ENCODE data around the gene ZCWPW2. TPM values are rescaled to one million over a fixed set of nuclear protein-coding genes. Genes with fewer than 3 reads are reported as not detected.

The ZCWPW2 gene
- total and polyA plus RNA-seq, 4 donors: 0.15 to 0.23 (median 0.16) TPM

- TF ChIP-seq NR2F2 (IDR thresholded peaks at IDR 0.05): no peak
- no peak for TF ChIP-seq RAD21 (IDR thresholded peaks at IDR 0.05)
- TF ChIP-seq FOXA2 (IDR thresholded peaks at IDR 0.05): no peak
- no peak for TF ChIP-seq TAF1 (conservative IDR thresholded peaks at IDR 0.05)
- TF ChIP-seq EGR1 (IDR thresholded peaks at IDR 0.05; ENCODE audit: low read depth in 2 of 2): no peak
- TF ChIP-seq RXRA (IDR thresholded peaks at IDR 0.05): no peak
- no peak for TF ChIP-seq HNF4A (conservative IDR thresholded peaks at IDR 0.05)
- no peak for TF ChIP-seq MAX (IDR thresholded peaks at IDR 0.05)
- no peak for TF ChIP-seq YY1 (IDR thresholded peaks at IDR 0.05)
- TF ChIP-seq GABPA (IDR thresholded peaks at IDR 0.05 in 1 of 2, conservative IDR thresholded peaks at IDR 0.05 in 1 of 2): no peak
- TF ChIP-seq REST (IDR thresholded peaks at IDR 0.05): no peak
- TF ChIP-seq ZBTB33 (IDR thresholded peaks at IDR 0.05): no peak
- no peak for TF ChIP-seq HNF4G (IDR thresholded peaks at IDR 0.05)
- Histone ChIP-seq H3K27ac (ENCODE audit: low read depth in 1 of 2, low read length in 2 of 2) (no peak overlapping the region), H3K9me3 (ENCODE audit: control insufficient read depth in 4 of 4, low read length in 3 of 4) (no peaks in the 10 kb centered on the region), H3K9ac (ENCODE audit: low read depth in 1 of 2, low read length in 2 of 2) (no peak overlapping the region), H3K27me3 (ENCODE audit: control insufficient read depth in 4 of 4, insufficient read depth in 4 of 4, low read length in 3 of 4) (no peaks in the 10 kb centered on the region), H3K4me1 (ENCODE audit: control insufficient read depth in 4 of 4, insufficient read depth in 4 of 4, low read length in 3 of 4) (no peaks in the 10 kb centered on the region), H3K36me3 (ENCODE audit: control insufficient read depth in 4 of 4, insufficient read depth in 3 of 4, low read depth in 1 of 4, low read length in 3 of 4) (no peaks in the 10 kb centered on the region), H3K4me3 (ENCODE audit: low read depth in 1 of 3, low read length in 3 of 3) (no peak overlapping the region)
- no peak for DNase-seq (ENCODE audit: low spot score)
- 87% methylated on average over 2 of the region's 2 CpGs for WGBS
Observed at GRCh38 chr3:28547677-28548076, 199.2 kb downstream of the ZCWPW2 start.

- Histone ChIP-seq H3K9me3 (ENCODE audit: control insufficient read depth in 4 of 4, low read length in 3 of 4) (no peaks in the 10 kb centered on the region), H3K9ac (ENCODE audit: low read depth in 1 of 2, low read length in 2 of 2) (no peak overlapping the region)
- WGBS: 70% methylated on average over 3 of the region's 3 CpGs
- TF ChIP-seq REST (IDR thresholded peaks at IDR 0.05) (no peak), HNF4G (IDR thresholded peaks at IDR 0.05) (no peak), GABPA (IDR thresholded peaks at IDR 0.05 in 1 of 2, conservative IDR thresholded peaks at IDR 0.05 in 1 of 2) (no peak), HNF4A (conservative IDR thresholded peaks at IDR 0.05) (no peak), ATF3 (IDR thresholded peaks at IDR 0.05) (no peak), FOXA1 (IDR thresholded peaks at IDR 0.05) (no peak), RXRA (IDR thresholded peaks at IDR 0.05) (no peak), RAD21 (IDR thresholded peaks at IDR 0.05) (no peak), NR2F2 (IDR thresholded peaks at IDR 0.05) (no peak), MAX (IDR thresholded peaks at IDR 0.05) (no peak), FOXA2 (IDR thresholded peaks at IDR 0.05) (no peak), YY1 (IDR thresholded peaks at IDR 0.05) (no peak), EGR1 (IDR thresholded peaks at IDR 0.05; ENCODE audit: low read depth in 2 of 2) (no peak), SP1 (IDR thresholded peaks at IDR 0.05) (no peak), CTCF (IDR thresholded peaks at IDR 0.05; ENCODE audit: low read depth, low read length, missing input control) (no peak), JUND (IDR thresholded peaks at IDR 0.05) (no peak), TAF1 (conservative IDR thresholded peaks at IDR 0.05) (no peak)
Observed at GRCh38 chr3:28553175-28553574, 204.7 kb downstream of the ZCWPW2 start.

More at GRCh38 chr3:28553175-28553574, 204.7 kb downstream of the ZCWPW2 start:
- Histone ChIP-seq H3K27me3 (ENCODE audit: control insufficient read depth in 4 of 4, insufficient read depth in 4 of 4, low read length in 3 of 4) (no peaks in the 10 kb centered on the region), H3K36me3 (ENCODE audit: control insufficient read depth in 4 of 4, insufficient read depth in 3 of 4, low read depth in 1 of 4, low read length in 3 of 4) (no peaks in the 10 kb centered on the region), H3K27ac (ENCODE audit: low read depth in 1 of 2, low read length in 2 of 2) (no peak overlapping the region), H3K4me1 (ENCODE audit: control insufficient read depth in 4 of 4, insufficient read depth in 4 of 4, low read length in 3 of 4) (no peaks in the 10 kb centered on the region), H3K4me3 (ENCODE audit: low read depth in 1 of 3, low read length in 3 of 3) (no peak overlapping the region)
- DNase-seq (ENCODE audit: low spot score): no peak
